Measurements from ENCODE around the gene MROH2B.
"Not testable (repeated sequence)": the region's sequence is repeated elsewhere in the genome, so short reads cannot be mapped to it uniquely, and the experiment has no call there.

MROH2B gene

DNA sequence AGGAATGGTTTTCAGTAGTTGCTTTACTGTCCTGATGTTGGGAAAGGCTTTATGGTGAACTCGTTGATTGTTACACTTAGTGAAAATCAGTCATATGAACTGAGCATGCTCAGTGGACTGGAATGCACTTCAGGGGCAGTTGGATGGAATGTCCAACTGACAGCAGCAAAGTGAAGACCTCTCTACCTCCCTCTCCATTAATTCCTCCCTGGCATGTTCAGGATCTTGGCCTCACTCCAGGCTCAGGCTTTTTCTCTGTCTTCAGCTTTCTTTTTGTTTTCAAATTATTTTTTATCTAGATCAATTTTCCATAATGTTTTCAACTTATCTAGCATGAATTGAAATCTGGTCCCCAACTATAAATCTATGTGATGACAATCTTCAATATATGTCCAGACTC is at the start of gene MROH2B:
TSS of gene MROH2B (minus strand) at position 101 of the 400 bp plus-strand sequence. CDS start 490 bp downstream, outside the sequence.
- no peak for DNase-seq

DNA sequence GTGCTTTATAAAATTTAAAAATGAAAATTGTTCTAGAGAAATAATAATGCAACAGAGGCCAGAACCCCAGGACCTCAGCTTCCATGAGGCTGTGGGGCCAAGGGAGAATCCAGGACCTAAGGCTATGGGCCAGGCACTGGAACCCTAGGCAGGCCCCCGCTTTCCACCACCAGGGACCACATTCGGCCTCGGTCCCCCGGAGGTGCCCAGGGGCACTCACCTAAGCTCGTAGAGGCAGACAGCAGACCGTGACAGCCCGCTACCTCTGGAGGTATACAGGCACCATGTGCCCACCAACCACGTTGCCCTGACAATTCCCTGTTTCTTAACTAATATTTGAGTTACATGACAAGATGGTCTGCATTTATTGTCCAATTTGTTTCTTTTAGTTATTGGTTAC is 49.5 kb upstream of the MROH2B start:
- no peak for DNase-seq

DNA sequence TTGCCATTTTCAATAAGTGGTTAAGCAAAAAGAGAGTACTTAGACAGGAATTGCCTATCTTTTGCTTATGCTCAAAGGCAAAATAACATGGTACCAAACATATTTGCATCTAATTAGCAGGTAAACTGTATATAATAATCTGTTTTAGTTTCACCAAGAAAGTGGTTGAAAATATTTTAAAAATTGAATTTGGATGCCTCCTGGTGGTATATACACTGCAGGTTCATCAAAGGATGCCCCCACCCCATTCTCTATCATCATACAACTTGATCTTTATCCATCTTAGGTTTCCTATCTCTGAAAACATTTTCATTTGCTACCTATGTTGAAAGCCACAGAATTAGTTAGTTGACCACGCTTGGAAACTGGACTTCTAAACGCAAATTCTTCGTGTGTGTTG is 47.0 kb upstream of the MROH2B start:
- no peak for DNase-seq

DNA sequence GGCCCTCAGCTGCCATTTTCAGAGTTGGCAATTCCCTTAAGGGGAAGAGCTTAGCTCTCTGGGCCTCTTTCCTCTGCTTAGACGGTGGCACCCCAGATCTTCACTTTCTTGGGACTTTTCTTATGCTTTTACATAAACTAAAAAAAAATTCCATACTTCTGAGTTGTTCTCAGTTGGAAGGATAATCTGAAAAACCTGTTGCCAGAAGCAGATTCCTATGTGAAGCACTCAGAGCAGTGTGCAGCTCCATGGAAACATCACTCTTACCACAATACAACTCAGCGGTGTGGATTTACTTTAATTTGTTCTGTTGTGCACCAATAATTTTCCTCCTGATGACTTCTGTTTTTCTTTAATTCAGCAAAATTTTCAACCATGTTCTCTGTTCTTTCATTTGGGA is 44.1 kb upstream of the MROH2B start:
- DNase-seq = no peak

DNA sequence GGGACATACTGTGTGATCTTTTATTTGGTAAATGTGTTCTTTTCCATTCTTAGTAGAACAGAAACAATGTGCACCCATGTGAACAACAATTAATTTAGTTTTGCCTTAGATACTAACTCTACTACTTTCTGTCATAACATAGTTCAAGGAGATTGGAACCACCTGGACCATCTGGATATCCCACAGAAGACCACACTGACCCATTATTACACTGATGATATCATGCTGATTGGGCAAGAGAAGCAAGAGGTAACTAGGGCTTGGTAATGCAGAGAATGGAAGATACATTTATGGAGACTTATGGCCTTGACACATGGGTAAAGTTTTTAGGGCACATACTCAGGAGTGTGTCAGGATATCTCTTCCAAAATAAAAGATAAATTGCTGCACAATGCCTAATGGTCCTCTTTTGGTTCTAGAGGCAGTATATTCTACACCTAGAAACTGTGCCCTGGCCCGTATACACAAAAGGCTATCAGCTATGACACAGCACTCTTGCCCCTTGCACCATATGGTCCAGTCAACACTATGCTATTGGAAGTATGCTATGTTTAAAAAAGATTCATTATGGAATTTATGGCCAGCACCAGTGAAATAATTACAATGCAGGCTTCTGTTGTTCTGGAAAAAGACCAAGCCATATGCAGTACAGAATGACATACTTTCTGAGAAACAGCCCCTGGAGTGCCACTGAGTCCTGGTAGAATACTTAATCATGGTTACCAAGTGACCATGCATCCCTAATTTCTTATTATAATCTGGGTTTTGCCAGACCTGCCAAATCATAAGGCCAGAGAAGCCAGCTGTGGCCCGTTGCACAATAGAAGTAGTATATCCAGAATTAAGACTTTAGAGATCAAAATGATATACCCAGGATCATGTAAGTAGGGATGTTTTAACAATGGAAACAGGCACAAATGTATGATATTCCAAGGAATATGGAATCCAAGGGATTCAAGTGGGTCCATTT is 41.6 kb upstream of the MROH2B start:
- no peak for DNase-seq

DNA sequence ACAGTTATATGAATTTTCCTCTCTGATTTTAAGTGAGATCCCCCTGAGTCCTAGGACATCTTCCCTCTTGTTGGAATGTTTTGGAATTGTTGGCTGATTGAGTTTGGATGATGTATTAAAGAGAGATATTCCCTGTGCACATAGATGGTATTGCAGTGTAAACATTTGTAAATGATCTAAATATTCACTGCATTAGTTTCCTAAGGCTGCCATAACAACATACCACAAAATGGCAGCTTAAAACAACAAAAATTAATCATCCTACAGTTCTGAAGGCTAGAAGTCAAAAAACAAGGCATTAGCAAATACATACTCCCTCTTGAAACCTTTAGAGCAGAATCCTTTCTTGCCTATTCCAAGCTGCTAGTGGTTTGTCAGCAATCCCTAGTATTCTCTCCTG is 38.0 kb upstream of the MROH2B start:
- no peak for DNase-seq

DNA sequence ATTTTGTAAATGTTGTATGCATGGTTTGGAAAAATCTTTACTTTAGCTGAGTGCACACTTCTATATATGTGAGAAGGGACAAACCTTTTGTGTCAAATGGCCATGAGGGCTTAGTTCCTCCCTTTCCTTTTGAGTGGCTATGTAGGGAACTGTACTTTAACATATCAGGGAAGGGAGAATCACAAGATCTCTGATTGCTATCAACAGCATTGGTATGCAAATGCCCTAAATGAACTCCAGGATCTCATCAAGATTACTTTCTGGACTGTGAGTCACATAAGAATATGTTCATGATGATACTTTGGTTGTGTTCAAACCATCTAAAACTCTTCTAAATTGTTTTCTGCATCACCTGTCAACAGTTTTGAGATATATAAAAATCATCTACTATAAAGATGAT is 31.2 kb upstream of the MROH2B start:
- no peak for DNase-seq

DNA sequence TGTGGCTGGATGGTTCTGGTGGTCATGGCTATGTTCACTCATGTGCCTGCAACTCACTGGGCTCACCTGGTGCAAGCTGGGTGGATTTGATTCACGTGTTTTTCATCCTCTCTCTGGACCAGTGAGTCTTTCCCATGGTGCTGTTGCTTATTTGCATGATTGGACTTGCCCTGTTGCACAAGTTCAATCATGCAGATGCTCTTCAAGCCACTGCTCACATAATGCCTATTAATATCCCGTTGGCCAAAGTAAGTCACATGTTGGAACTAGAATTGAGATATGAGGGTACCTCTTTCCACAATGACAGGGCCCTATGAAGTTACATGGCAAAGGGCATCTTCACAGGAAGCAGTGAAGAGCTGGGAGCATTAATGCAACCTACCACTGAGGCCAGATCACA is 26.5 kb upstream of the MROH2B start:
- no peak for DNase-seq

DNA sequence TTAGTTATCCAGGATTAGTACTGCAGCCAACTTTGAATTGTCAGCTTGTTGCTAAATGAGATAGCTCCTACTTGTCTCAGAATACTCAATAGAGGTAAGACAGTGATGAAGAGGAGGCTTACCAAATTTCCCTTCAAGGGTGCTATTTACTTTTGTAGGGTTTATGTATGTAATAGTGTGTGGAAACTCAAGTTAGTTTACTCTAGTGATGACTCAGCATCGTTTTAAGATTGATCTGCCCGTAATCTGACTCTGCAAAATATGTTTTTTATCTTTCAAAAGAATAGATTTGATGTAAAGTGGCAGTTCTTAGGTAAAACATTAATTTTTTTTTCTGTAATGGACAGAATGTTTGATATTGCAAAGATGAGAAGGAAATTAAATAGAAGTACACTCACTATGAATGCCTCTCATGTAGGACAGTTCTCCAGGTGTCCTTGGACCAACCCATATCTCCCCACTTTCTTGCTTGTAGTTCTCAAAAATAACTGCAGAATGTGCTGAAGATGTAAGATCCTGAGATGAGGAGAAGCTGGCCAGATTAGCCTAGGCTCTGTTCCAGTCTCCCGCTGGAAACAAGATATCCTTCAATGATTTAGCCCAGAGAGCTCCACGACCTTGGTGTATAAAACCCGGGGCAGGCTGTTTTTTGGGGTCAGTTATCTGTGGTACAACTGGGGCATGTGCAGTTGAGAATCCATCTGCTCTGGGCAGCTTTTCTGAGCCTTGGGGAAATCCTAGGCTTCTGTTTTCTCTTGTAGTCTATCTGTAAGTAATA is 24.4 kb upstream of the MROH2B start:
- DNase-seq = no peak

DNA sequence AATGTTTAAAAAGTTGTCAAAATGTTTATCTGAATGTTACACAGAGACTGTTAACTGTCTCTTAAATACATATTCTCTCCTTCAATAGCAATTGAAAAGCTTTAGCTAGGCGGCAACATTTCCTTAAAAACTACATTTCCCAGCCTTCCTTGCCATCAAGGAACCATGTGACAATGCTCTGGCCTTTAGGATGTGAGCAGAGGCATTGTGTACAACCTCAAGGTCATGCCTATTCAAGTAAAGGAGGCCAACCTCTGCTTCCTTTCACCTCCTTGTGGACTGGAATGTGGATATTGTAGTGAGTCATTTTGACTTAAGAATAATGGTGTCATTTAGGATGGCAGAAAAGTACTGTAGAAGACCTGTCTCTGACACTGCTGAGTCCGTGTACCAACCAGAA is 23.7 kb upstream of the MROH2B start:
- DNase-seq = no peak

DNA sequence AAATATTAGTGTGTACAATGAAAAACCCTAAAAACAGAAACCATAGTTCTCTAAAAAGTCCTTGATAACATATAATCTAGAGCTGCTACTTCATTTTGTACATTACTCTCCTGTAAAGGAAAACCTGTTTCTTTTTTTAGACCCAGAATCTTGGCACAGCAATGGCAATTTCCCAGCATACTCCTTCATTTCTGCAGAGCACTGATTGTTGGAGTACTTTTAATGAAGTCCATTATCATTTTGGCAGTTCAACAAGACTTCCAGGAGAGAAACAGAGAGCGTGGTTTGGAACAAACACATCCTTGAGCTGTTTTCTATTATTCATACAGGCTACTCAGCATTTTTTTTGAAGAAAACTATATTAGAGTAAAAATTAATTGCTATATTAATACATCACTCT is 22.7 kb upstream of the MROH2B start:
- no peak for DNase-seq

DNA sequence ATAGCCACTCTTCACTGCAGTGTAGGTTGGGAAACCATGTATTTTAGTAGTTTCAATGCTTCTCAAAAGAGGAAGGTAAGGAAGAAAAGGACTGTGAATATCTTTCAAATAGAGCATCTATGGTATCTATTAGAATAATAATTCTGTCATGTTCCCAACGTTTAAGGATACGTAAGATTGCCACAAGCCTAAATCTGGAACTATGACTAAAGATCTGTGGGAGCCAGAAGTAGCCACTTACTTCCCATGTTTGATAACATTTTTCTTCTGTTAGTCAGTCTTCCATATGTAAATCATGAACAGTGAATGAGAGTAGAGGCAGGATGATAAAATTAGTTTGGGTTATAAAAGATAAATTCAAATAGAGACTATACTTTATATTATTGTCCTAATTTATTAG is 16.3 kb upstream of the MROH2B start:
- no peak for DNase-seq

DNA sequence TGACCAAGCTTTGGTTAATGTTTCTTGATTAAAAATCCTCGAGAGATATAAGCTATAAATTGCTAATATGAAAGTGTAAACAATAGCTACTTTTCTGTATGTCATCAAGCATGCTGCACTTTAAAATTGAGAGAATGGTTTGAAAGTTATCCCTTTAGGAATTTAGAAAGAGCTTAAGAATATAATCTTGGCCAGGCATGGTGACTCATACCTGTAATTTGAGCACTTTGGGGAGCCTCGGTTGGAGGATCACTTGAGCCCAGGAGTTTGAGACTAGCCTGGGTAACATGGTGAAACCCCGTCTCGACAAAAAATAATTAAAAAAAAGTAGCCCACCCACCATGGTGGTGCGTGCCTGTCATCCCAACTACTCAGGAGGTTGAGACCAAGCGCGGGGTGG is 12.2 kb upstream of the MROH2B start:
- no peak for DNase-seq

DNA sequence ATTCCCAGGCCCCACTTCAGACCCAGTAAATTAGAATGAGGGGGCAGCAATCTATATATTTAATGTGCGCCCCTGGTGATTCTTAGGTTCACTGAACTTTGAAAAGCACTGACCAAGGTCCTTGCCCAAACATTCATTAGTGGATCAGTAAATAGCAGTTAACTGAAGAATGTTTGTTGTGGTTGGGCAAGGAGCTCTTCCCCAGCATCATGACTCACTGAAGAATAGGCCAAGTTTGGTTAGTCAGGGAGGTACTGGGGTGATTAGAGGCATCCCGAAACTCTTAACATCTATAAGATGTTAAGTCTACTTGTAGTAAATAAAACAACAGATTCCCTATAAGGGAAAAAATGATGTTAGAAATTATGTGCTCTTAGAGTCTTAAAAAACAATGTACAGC is 833 bp upstream of the MROH2B start:
- no peak for DNase-seq

DNA sequence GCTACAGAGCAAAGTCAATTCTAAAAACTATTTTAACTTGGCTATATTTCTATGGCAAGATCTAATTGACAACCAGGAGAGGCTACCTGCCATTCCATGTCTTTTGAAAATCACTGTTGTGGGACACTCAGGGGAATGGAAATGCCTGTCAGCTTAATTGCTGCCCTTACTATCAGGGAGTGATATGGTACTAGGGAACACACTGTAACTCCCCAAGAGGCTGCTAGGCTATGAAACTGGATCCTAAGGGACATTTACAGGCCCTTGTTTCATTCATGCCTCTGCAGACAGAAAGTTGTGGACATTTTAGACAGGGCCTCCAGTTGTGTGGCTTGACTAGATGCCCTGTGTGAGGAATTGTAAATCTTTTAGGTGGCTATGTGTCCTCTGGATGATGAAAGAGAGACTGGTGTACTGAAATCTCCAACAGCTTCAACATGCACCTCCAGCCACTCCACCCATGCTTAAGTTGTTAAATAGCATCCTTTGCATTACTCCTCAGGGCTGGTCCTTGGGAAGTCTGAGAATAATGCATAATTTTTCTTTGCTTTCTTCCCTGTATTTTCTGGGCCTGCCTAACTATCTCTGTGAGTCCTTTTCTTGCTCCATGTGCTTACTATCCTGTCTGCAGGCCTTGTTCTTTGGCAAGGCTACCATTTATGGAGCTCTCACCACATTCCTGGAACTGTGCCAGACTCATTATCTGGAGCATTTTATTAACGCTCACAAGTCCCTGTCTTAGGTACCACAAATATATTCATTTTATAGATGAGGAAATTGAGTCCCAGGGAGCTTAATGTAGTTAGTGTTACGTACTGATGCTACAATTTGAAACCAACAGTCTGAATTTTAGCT is 3.2 kb downstream of the MROH2B start:
- no peak for DNase-seq

DNA sequence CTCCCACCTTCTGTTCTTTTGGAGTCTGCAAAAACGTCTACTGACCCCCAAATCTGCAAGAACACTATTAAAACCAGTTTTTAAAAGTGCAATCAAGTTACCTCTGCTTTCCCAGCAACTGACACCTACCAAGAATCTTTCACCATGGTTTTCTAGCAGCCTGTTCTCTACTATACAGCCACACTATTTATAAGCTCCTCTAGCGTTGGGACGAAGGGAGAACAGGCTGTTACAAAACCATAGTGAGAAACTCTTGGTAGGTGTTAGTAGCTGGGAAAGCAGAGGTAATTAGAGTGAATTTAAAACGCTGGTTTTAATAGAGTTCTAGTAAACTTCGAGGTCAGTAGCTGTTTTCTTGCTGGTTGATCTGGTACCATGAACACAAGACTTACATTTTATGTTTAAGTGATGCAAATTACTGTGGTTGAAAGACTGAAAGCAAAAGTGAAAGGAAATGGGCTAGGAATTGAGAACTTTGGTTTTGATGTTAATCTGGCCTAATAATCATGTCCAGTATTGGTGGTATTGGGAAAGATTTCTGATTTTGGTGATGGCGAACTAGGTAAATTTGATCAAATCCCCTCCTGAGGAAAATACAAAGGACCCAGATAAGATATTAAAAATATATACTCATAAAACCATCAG is 5.3 kb downstream of the MROH2B start:
- no peak for DNase-seq

DNA sequence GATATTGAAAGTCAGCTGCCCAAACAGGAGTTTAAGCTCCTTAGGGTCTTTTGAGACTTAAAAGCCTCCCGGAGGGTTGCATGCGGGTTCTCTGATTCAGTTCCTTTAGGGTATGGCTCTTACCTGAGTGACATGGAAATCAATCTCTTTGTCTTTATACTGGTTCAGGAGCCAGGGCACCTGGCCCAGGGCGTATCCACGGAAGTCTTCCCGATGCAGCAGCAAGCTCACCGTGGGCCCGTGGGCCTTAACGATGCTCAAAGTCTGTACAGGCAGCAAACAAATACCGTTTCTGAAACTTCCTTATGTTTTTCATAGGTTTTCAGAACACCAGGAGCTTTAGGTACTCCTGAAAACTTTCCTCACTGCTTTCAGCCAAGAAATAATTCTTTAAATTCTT is 13.2 kb downstream of the MROH2B start:
- DNase-seq = no peak

DNA sequence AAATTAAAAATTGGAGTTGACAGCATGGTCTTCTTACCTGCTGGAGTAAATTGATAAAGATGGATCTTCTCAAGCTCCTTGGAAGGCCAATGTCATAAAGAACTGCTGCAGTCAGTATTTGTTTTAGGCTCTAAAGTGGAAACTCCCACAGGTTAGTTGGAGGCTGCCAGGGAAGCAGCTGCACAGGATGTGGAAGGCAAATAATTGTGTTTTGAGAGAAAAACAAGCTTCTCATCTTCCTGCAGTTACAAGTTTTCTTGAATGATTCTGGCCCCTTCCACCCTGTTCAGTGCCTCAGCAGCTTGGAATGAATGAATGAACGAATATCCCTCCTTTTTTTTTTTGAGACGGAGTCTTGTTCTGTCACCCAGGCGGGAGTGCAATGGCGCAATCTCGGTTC is 13.9 kb downstream of the MROH2B start:
- DNase-seq = no peak

DNA sequence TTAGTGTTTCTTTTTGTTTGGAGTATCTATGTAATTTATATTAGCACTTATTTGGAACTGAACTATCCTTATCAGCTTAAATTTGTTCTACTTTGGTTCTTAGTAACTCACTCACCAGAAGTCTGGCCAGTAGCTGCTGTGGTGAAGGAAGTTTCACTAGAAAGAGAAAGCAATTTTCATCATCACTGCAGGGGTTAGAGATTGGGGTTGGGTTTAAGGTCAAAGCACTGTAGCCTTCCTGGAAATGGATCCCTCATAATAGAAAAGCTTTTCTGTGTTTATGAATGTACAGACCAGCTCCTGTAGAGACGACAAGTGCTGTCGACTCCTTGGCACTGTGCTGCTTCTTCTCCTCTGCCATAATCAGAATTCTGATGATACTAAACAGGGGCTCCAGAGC is 22.2 kb downstream of the MROH2B start:
- no peak for DNase-seq

DNA sequence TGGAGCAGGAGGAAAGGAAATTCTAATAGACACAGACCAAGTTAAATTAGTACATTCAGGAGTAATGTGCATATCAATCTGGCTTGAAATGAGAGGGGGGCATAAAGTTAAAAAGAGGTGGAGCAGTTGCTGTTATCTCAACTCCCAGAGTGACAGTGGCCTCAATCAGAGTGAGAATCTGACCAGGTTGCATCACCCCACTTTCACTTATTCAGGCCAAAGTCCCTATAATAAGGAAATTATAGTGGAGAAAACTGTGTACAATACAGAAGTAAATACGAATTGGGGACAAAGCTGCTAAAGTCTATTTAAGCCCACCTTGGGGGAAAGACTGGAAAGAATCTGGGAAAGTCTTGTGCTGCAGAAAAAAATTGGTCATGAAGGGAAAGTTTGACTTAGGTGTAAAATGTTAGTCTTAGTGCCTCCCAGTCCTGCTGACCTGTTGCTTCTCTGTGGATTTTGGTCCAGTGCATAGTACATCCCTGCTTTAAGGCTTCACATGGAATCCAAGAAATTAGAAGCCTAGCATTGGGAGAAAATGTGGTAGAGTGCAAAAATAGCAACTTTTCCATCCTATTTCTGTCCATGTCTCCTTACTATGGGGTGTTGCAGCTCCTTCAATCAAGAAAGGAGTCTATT is 27.9 kb downstream of the MROH2B start:
- no peak for DNase-seq

DNA sequence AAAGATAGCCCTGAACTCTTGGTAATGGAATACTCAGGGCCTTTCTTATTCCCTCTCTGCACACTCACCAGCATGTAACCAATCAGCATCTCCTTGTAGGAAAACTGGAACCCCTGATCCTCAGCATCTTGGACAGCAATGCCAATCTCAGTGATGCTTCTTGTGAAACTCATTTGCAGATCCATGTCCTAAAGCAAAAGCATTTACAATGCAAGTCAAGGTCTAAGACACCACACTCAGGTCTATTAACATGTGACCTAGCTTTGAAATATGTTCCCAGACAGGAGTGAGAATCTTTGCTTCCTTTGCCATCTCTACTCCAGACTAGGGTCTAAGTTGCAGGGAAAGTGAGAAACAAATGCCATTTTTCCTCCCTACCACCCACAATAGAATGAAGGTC is 38.2 kb downstream of the MROH2B start:
- DNase-seq = no peak

DNA sequence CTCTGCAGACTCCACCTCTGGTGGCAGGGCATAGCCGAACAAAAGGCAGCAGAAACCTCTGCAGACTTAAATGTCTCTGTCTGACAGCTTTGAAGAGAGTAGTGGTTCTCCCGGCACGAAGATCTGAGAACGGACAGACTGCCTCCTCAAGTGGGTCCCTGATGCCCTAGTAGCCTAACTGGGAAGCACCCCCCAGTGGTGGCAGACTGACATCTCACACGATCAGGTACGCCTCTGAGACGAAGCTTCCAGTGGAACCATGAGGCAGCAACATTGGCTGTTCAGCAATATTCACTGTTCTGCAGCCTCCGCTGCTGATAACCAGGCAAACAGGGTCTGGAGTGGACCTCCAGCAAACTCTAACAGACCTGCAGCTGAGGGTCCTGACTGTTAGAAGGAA is 48.5 kb downstream of the MROH2B start:
- not testable (repeated sequence) for DNase-seq
